ENCODE measurements around the gene SYTL5. TPM values are rescaled to one million over a fixed set of nuclear protein-coding genes. Genes with fewer than 3 reads are reported as not detected.

SYTL5 gene
- total and polyA plus RNA-seq, 2 of the 4 experiments (the other 2 are of a cell fraction): 0.19 to 0.54 TPM

DNA sequence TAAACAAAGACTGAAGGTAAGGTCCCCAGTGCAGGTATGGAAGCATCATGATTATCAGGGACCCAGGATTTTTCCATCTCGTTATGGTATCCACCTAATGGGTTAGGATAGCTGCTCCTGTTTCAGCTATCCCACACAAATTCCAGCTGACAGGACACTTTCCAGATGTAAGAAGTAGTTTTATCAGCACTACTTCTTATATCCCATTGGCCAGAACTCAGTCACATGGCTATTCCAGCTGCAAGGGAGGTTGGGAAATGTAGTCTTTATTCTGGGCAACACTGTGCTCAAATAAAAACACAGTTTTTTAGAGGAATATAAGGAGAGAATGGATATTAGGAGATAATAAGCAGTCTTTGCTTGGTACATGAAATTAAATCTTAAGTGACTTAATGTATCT is 117.6 kb downstream of the SYTL5 start:
- no peaks in the 10 kb centered on the region for H3K9me1 ChIP-seq (ENCODE audit: insufficient read depth, low read length)
- no peak overlapping the region for H2BK20ac ChIP-seq (ENCODE audit: low read depth, low read length)
- dilution Hi-C loops (cut with HindIII; ENCODE audit: low sequenced_read_pairs, unreplicated experiment) (no loop called here), in situ Hi-C loops (cut with MboI; ENCODE audit: low sequenced_read_pairs) (no loop called here), intact Hi-C loops (cut with micrococcal nuclease) (no loop called here)
- no peak overlapping the region for H3K9ac ChIP-seq (ENCODE audit: low read depth, low read length)
- no peak overlapping the region for H2BK5ac ChIP-seq (ENCODE audit: low read depth, low read length, poor library complexity, severe bottlenecking)
- no peaks in the 10 kb centered on the region for H3K27me3 ChIP-seq (ENCODE audit: control insufficient read depth, insufficient read depth, low read length)
- H2BK15ac ChIP-seq (ENCODE audit: low read depth, low read length): no peak overlapping the region
- no peak overlapping the region for H3K23ac ChIP-seq (ENCODE audit: low read depth, low read length)
- TF ChIP-seq MAZ (IDR thresholded peaks at IDR 0.05; ENCODE audit: borderline replicate concordance, low read depth, low read length): no peak
- TF ChIP-seq, protein P1, sequence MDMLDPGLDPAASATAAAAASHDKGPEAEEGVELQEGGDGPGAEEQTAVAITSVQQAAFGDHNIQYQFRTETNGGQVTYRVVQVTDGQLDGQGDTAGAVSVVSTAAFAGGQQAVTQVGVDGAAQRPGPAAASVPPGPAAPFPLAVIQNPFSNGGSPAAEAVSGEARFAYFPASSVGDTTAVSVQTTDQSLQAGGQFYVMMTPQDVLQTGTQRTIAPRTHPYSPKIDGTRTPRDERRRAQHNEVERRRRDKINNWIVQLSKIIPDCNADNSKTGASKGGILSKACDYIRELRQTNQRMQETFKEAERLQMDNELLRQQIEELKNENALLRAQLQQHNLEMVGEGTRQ (IDR thresholded peaks at IDR 0.05; ENCODE audit: low read depth, low read length): peak; percentile 58
- TF ChIP-seq RAD21 (IDR thresholded peaks at IDR 0.05; ENCODE audit: low read length): no peak
- TF ChIP-seq MAFK (IDR thresholded peaks at IDR 0.05; ENCODE audit: low read depth, low read length): peak; percentile 61
- TF ChIP-seq RCOR1 (IDR thresholded peaks at IDR 0.05; ENCODE audit: insufficient replicate concordance, low read length): no peak
- TF ChIP-seq RFX5 (IDR thresholded peaks at IDR 0.05; ENCODE audit: low read depth, low read length): no peak
- CTCF ChIA-PET: no interaction called here
- no peak overlapping the region for H3K27ac ChIP-seq (ENCODE audit: insufficient read depth, low read length)
- no peak for DNase-seq
- no peaks in the 10 kb centered on the region for H4K20me1 ChIP-seq (ENCODE audit: insufficient read depth, low read length)
- H3K36me3 ChIP-seq (ENCODE audit: control insufficient read depth, insufficient read depth, low read length): no peaks in the 10 kb centered on the region
- H2AK9ac ChIP-seq (replicated peaks; ENCODE audit: low read depth, low read length, poor library complexity): no peak overlapping the region
- H4K91ac ChIP-seq (ENCODE audit: insufficient read depth, low read depth, low read length): no peak overlapping the region
- no TSS peak for BruUV-seq (replicated peaks)
- no peak overlapping the region for H3K4me3 ChIP-seq (ENCODE audit: insufficient read depth, low read depth, low read length)
- no peak overlapping the region for H4K8ac ChIP-seq (ENCODE audit: low read depth in 2 of 2, low read length in 2 of 2)
- no peak overlapping the region for H3K4me2 ChIP-seq (ENCODE audit: low read depth, low read length)
- no peaks in the 10 kb centered on the region for H3K79me1 ChIP-seq (ENCODE audit: low read depth in 1 of 2, low read length in 2 of 2)
- POLR2A ChIA-PET (ENCODE audit: unreplicated experiment): no interaction called here
- H3K18ac ChIP-seq (ENCODE audit: low read depth, low read length): no peak overlapping the region
- no peak overlapping the region for H2AFZ ChIP-seq (replicated peaks; ENCODE audit: low read length, poor library complexity)
- H3K4me1 ChIP-seq (ENCODE audit: control insufficient read depth, insufficient read depth, low read length): no peaks in the 10 kb centered on the region
- H3K9me3 ChIP-seq (ENCODE audit: control insufficient read depth, insufficient read depth, low read length): no peaks in the 10 kb centered on the region
- WGBS, 2 experiments (ENCODE audit: extremely low coverage in 2 of 2, insufficient read length in 1 of 2): no CpG with 5 or more reads among the region's 1 CpG
- no peak overlapping the region for H3K4ac ChIP-seq (ENCODE audit: low read depth, low read length)
- no peak for ATAC-seq (ENCODE audit: low read depth)
- H2BK120ac ChIP-seq (ENCODE audit: low read depth, low read length): no peak overlapping the region
- H3K56ac ChIP-seq (ENCODE audit: extremely low read depth, insufficient read depth, low read length): no peak overlapping the region
- H4K5ac ChIP-seq (ENCODE audit: low read depth, low read length): no peak overlapping the region
- H2AK5ac ChIP-seq (ENCODE audit: low read depth, low read length): no peak overlapping the region
- no peak overlapping the region for H3K14ac ChIP-seq (replicated peaks; ENCODE audit: low read depth, low read length)

Data from IMR-90 (cell line).